COLO829 (cell line): ENCODE measurements around the gene SLF2.
"Not testable (repeated sequence)": the region's sequence is repeated elsewhere in the genome, so short reads cannot be mapped to it uniquely, and the experiment has no call there.

Experiments used
- DNase-seq: peaks from one replicate; pipeline ENCODE4 v3.0.0; 2012; ENCODE audit warnings: low spot score

SLF2 gene

DNA sequence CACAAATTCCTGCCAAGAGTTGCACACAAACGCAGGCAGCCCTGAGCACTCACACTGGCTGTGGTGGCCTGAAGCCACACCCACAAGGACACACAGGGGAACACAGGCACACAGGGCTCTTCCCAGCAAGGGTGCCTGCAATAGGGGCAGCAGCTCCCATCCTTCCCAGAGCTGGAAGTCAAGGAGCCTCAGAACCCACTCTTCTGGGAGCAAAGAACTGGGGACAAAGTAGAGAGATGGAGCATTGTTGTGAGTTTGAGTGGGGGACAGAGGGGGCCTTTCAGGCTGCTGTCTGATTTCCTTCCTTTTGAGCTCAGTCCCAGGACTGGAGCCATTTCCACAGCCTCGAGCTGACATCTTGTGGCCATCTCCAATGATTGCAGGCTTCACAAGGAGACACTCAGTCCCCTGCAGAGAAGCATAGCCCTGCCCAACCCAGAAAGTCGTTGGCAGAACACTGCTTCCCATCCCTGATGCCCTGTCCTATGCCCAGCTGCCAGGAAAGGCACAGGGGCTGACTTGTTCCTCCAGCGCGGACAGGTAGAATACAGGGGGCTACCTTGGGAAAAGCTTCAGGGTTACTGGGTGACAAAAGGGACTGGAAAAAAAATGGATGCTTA lies 34.4 kb upstream of the SLF2 start:
- peak; percentile 84 for DNase-seq

DNA sequence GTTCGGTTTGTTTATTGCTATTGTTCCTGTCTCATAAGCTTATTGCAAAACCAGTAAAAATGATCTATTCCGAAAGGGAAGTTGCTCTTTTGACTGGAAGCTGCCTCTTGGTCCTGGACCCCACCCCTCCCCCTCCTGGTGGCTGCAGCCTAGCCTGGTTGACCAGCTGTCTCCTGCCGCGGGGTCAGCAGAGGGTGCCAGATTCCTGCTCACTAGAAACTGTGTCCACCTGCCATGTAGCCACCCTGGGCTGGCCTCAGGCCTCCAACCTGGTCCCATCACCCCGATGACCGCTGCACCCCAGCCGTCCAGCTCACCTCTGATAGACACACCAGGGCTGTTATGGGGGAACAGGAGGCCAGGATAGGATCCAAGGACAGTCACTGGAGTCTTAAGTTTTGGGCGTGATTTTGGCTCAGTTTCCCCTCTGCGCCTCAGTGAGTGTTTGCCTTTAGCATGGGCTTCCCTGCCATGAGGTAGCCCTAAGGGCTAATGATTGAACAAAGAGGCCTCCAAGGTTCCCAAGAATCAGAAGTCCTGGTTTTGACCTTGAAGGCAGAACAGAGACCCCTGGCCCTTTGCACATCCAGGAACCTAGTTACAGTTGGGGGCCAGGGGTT lies 32.9 kb upstream of the SLF2 start:
- no peak for DNase-seq

DNA sequence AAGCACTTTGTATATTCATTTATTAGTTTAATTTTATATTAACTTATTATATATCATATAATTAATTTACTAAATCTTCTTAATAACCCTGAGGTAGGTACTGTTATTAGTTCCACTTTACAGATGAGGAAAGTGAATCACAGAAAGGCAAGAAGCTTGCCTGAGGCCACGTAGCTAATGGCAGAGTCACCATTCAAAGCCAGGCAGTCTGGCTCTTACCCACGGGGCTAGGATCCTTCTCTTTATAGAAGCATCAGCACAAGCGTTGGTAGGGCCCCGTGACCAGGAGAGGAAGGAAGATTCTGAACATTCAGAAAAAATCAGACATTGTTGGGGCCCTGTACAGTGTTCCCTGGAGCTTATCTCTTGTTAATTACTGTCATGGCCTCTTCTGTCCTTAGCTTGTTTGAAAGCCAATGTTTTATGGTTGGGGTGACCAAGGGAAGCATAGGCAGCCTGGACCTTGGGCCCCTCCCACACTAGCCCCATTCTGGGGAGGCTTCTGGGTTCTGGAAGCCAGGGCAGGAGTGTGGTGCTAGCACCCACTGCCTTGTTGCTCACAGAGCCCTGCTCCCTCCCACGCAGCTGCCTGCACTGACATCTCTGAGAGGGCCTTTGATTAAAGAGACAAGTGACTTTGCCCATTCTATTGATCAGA lies 31.1 kb upstream of the SLF2 start:
- DNase-seq, result peak; percentile 24

DNA sequence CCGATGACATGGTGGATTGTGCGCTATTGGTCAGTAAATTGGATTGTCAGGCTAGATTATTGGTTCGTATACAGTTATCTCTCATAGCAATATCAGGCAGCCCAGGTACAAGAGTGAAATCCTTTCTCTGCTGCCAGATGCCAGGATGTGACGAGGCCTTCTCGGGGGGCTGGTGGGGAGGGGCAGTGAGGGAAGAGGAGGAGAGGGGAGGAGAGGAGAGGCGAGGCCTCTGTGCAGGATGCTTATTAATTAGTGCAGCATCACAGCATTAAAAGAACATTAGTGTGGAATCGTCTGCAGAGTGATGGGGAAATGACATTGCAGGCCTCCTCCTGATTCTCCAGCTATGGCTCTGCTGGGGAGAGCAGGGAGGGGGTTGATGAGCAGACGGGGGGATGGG lies 30.5 kb upstream of the SLF2 start:
- no peak for DNase-seq

DNA sequence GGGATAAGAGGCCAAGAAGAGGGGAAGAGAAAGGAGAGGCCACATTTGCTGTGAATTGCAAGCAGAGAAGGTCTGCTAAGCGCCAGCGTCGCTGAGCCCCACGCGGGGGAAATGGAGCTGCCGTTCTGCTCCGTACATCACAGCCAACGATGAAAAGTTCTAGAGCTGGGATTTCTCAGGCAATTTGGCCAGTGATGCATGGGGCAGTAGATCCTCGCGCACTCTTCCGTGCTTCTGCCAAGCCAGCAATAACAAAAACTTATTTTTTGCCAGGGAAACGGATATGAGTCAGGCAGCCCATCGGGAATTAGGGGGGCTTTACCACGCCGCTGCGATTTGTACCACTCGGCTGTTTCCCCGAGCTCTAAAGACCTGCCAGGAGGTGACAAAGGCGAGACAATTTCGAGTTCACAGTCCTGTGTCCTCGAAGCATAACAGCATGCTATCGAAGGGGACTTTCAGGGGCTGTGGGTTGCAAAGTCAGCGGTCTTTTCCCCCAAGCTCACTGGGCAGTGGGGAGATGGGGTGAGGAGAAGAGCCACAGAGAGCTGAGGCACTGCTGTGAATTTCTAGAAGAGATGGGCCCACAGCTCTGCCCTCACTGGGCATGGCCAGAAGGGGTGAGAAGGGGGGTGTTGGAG lies 30.0 kb upstream of the SLF2 start:
- no peak for DNase-seq

DNA sequence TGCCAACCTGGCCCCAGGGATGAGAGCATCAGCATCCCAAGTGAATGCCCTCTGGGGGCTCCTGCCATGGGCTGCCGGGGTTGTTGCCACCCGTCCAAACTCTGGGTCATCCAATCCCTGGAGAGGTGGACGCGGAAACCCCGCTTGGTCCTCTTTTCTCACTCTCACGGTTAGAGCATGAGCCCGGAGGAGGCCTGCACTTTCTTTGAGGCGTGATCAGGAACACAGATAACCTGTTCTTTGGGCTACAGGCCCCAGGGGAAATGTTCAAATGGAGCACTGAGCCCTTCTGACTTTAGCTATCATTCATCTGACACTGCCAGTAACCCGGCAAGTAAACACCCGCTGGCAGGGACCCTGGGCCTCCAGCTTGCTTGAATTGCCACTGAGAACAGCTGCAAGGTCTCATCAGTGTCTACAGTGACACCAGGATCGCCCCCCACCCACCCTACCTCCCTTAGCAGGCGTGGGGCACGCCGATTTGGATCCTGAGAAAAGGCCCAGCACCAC lies 29.4 kb upstream of the SLF2 start:
- DNase-seq, result no peak

DNA sequence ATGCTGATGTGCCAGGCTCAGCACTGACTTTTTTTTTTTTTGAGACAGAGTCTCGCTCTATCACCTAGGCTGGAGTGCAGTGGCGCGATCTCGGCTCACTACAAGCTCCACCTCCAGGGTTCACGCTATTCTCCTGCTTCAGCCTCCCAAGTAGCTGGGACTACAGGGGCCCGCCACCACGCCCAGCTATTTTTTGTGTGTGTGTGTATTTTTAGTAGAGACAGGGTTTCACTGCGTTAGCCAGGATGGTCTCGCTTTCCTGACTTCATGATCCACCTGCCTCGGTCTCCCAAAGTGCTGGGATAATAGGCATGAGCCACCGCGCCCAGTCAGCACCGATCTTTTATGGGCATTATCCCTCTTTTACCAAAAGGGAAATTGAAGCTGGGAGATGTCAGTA lies 27.2 kb upstream of the SLF2 start:
- DNase-seq, result not testable (repeated sequence)

DNA sequence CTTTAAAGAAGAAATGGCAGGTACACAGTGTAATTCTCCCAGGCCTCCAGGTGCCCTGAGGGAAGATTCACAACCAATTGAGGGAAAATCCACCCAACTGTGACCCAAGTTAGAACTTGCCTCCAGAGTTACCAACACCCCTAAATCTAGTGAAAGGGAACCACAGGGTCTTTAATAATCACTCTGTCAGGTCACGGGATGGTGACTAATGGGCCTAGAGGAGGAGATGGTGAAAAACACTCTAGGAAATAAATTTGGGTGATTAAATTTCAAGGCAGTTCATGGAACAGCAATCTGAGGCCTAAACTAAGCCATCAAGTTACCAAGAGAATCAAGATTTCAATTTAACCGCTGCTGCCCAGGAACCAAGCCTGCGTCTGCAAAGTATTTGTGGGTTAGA lies 26.7 kb upstream of the SLF2 start:
- DNase-seq, result no peak

DNA sequence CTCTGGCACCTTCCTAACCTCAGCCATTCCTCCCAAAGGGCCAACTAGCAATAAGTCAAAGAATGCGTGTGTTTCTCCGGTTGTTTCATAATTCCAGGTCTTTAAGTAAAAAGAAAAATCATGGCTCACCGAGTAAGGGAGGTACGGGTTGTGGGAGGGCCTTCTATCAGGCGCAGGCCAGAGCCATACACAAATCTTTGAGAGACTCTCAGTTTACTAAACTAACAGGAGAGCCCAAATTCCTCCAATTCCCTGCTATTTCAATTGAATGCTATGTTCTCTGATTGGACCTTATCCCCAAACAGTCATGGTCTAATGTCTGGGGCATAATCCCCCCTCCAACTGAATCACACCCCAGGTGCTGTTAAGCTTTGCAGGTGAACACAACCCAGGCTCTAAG lies 26.2 kb upstream of the SLF2 start:
- DNase-seq, result no peak

DNA sequence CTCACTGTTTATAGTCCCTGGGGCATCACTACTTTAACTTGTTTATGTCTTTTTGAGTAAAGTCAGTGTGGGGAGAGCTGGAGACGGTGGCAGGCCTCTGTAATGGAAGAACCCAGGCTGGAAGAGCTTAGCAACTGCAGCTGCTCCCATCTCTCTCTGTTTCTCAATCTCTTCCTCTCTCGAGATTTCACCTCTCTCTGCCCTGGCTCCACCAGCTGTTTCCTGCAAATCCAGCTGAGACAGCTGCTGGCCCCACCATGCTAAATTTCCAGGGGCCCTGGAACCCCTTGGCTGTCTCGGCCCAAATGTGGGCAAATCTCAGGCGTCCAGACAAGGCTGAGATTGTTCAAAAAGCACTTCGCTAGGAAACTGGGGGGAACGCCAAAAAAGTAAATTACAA lies 25.8 kb upstream of the SLF2 start:
- no peak for DNase-seq

DNA sequence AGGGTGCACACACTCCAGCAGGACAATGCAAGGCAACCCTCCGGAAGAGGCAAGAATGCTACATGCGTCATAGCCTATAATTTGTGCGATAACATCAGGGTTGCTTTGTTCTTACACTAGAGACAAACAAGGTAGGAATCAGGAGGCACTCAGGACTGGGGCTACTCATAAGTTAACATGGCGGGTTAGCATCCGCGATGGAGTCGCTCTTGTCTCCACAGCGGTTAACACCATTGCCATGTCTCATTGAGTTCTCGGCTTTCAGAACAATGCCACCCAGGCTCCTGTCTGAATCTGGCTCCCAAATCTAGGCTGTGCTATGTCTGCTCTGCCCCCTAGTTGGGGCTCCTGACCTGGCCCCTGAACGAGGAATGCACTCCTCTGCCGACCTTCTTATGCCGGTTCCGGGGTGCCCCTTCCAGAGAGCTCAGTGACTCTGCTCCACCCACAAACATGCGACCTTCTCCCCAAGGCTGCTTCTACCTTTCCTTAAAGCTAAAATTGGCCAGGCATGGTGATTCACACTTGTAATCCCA lies 24.9 kb upstream of the SLF2 start:
- DNase-seq, result no peak

DNA sequence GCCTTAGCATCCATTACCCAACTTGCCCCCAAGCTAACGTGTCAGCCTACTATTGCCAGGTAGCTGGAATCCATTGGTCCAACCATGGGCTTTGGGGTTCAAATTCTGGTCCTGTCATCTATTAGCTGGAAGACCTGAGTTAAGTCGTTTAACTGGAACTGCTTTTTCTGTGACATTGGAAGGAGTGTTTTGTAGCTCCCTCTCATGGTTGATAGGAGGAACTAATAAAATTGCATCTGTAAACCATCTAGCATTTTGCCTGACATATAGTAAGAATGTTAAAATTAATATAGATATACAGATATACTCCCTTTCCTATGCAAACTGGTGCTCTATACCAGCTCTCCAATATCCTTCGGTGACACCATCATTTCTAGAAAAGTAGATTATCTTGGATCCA lies 23.8 kb upstream of the SLF2 start:
- no peak for DNase-seq

DNA sequence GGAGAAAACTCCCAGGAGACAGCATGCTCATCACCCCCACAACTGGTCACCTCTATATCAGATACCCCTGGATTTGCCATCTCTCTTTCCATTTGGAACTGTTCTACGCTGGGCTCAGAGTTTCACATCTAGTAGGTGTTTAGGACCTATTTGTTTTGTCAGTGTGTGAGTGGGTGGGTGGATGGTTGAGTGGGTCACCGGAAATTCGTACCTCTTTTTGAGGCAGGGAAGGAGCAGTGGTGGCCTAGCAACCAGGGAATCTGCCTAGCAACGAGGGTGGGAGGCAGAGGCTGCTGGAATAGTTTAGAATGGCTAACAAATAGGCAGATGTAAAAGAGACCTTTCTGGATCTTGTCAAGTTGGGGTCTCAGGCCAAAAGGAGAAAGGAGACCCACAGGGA lies 23.2 kb upstream of the SLF2 start:
- no peak for DNase-seq

DNA sequence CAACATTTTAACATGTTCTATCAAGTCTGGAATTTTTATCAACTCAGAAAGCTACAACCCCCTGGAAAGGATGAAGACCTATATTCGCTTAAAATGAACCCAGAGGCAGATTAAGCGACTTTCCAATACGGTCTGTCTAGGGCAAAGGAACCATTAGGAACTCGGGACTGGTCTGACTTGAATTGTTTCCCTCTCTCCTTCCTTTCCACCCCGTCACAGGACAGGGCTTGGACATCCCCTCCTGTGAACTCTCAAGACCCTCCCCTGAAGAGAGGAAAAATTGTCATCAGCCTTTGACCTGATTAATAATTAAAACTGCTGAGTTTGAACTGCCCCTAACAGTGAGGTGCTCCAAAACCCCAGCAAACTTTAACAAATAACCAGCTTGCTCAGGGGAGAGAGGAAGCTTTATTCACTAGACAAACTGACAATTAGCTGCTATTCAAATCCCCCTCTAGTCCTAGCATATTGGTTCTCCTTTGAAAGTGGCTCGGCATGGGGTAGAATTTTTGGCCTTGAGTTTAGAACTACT lies 22.6 kb upstream of the SLF2 start:
- DNase-seq, result no peak

DNA sequence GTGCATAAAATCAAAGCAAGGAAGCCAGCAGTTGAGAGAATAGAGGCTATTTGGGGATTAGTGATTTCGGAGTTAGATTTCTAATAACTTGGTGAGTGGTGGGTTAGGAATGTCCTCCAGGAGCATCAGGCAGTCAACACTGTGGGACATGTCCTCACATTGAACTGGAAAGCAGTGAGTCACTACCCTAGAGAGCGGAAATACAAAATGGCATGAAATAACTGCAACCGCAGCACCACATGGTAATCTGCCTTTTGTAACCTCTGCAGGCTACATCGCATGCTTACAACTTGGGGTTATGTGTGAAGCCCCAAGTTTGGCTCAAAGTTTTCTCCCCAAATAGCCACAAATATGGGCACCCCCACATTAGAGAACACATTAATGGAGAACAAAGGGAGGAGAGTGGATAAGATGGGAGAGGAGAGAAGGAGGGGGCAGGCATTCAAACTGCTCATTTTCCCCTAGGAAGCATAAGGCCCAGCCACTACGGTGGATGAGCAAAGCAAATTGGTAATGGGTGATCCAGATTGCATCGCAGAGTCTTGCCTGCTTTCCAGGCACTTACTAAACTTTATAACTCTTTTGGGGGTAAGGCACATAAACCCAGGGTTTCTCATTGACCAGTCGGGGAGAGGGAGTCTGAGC lies 22.0 kb upstream of the SLF2 start:
- DNase-seq, result peak; percentile 83

DNA sequence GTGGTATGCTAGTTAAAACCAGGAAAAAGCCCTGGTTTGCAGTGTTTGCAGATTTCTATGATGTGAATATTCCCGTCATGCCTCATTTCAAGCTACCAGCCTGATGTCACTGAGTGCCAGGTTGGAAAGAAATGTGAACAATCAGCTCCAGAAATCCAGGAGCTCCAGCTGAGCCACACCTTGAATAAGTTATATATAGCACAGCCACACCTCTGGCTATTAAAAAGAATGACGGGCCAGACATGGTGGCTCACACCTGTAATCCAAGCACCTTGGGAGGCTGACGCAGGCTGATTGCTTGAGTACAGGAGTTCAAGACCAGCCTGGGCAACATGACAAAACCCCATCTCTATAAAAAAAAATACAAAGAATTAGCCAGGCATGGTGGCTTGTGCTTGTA lies 18.7 kb upstream of the SLF2 start:
- DNase-seq, result no peak

DNA sequence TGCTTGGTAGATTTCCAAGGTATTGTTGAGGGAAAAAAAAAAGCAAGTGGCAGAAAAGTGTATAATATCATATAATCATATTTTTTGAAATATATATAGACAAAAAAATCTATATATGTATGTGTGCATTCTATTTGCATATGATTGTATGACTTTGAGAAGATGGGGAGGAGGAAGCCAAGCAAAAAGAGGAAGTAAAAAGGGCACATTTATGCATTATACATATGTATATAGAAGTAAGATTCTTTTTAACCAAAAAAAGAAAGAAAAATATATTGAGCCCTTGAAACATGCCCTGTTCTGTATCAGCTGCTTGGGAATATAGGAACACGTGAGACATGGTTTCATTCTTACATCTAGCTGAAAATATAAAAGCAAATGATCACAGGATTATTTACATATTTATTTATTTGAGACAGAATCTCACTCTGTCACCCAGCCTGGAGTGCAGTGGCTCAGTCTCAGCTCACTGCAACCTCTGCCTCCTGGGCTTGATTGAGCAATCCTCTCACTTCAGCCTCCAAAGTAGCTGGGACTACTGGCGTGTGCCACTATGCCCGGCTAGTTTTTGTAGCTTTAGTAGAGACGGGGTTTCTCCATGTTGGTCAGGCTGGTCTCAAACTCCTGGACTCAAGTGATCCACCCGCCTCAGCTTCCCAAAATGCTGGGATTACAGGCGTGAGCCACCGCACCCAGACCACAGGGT lies 18.0 kb upstream of the SLF2 start:
- DNase-seq, result no peak

DNA sequence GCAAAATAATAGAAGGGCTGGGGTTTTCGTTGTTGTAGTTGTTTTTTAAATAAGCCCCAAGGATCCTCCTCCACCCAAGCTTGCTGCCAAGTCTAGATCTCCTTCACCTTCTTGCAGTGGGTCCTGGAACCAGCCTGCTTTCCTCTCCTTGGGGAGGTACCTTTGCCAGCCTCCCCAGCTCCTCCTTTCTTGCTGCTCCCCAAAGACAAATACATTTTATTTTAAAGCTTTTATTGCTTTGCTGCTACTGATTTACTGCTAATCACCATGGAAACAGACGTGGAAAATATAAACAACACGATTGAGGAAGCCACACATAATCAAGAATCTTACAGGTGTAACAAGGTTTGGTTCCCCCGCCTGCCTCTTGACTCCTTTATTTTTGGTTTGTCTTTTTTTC lies 17.4 kb upstream of the SLF2 start:
- no peak for DNase-seq

DNA sequence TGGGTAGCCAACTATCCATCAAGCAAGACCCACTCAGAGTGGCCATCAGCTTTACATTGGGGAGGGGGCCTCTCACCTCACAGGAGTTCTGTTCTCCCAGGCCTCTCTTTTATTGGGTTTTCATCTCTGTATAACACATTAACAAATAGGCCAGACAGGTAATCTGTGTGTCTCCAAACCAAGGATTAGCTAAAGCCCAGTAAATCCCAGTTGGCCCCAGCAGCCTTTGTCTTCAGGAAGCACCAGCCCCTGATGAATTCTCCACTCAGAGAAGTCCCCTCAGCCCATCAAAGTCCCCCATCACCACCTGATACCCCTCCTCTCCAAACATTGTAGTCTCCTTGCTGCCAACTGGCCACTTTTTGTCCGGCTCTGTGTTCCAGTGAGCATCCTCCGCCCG lies 16.9 kb upstream of the SLF2 start:
- no peak for DNase-seq

DNA sequence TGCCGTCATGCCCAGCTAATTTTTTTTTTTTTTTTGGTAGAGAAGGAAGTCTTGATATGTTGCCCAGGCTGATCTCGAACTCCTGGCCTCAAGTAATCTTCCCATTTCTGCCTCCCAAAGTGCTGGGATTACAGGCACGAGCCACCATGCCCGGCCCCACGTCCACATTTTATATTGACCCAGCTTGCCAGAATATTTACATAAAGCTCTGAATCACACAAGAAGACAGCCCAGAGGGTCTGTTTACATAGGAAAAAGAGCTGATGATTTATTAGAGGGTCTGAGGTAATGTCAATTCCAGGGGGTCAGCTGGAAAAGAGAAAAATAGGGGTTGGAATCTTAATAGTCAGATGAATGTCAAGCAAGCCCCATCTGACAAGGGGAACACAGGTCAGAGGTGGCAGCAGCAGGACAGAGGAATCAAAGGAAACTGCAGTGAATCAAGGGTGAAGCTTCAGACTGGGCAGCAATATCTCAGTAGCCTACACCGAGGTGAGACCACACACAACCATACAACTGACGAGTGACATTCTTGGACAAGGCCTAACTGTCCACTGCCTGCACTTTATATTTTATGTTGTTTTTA lies 15.8 kb upstream of the SLF2 start:
- no peak for DNase-seq

DNA sequence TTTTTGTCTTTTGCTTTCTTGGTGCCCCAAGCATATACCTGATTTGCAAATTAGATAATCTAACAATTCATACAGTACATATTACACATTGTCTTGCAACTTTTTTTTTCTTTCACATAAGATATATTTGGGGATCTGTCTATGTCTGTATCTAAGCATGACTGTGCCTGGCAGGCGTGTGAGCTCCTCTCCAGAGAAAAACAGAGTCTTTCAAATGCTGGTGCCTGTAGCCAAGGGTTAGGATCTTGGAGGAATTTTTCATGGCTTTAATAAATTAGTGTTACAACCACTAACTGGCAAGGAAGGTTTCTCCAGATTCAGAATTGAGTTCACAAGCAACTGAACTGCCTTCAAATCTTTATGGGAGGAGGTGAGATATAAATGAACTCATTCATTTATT lies 14.8 kb upstream of the SLF2 start:
- DNase-seq, result no peak
